Hair follicular keratinocyte (primary cell): ENCODE measurements around the gene PATE4. TPM values are rescaled to one million over a fixed set of nuclear protein-coding genes. Genes with fewer than 3 reads are reported as not detected.

ENCODE experiments used
- total RNA-seq: library from RNA; depleted of rRNA; stranded (reverse); fragments of >200 nt; gene quantifications from 2 replicates; pipeline ENCODE4 v1.2.3, GENCODE V29; 2015

The PATE4 gene, protein sequence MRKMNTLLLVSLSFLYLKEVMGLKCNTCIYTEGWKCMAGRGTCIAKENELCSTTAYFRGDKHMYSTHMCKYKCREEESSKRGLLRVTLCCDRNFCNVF
- not detected in 2 replicates for total RNA-seq

DNA sequence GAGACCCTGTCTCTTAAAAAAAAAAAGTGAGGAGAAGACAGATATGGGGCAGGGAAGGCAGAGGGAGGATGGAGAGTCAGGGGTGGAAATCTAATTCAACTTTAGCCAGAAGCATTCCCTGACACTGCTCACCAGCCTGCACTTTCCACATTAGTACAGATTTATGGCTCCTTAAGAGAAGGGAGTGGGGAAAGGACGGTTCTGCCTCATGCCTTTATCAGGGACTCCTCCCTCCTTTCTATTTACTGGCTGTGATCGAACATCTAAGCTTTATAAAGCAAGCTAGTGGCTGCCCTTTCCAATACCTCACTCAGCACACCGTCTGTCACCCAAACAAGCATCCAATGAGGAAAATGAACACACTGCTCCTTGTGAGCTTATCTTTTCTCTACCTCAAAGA is at the start of gene PATE4:
Gene PATE4 (plus strand): TSS at position 301 of the 400 bp plus-strand sequence. CDS start 44 bp downstream, at position 345.

DNA sequence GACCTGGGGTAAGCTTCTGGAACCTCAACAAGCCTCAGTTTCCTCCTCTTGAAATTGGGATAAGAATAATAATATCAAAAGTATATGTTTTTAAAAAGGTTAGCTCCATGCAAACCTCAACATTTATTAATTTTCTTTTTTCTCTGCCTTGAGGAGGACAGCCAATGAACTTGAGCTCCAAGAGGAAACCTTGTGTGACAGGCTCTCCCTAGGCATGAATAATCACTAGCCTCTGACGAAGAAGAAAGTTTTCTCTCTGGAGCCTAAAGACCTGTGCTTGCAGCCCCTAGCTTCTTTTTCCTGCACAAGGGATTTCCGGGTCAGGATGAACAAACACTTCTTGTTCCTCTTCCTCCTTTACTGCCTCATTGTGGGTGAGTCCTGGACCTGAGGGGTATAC is 45.3 kb upstream of the PATE4 start, which contains the start of gene PATE3:
Gene PATE3 (plus strand): TSS at position 301 of the 400 bp plus-strand sequence. CDS start 25 bp downstream, at position 326.

DNA sequence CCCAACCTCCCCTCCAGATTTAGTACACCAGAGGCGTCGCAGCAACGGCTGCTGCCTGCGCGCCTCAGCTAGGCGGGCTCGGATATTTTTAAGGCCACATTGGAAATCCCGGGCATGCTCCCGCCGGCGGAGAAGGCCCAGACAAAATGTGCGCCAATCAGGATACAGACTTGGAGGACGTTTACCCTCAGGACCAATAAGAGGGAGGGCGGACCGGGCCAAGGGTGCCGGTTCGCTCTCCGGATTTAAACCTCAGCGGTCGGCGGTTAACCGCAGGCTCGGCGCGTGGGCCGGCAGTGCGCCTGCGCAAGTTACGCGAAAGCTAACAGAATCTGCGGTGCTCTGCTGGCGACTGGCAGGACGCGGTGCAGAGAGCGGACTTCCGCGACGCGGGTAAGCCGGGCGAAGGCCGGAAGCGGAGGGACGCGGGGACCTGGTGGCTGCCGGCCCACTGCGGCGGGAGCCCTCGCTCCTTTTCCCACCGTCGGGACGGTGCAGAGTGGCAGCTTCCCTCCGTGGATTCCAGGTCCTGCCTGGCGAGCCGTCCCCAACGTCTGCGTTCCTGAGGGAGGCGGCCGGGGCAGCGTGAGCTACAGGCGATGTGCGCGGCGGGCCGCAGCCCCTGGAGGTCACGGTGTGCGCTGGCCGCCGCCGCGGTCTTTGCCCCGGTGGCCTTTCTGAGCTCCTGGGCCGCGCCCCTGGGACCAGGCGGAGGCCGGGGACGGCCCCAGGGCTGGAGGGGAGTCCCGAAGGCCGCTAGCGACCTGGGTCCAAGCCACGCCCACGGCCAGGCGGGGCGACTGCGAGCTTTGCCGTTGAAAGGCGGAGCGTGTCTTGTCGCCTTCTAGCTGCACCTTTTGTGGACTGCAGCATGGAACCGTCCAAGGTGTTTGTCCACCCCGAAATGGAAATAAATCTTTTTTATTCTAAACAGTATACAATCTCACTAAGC is 54.5 kb downstream of the PATE4 start, which contains the start of gene HYLS1:
Gene HYLS1 (plus strand): TSS at position 296 of the 952 bp plus-strand sequence. CDS start 11,701 bp downstream, outside the sequence.

Other genes with a start within 250 kb of the PATE4 start
- 169 and 180 TPM in 2 replicates for gene STT3A, start 240.5 kb upstream of the PATE4 start, total RNA-seq
- gene CHEK1, start 208.2 kb upstream of the PATE4 start, total RNA-seq = 27.3 and 33.3 TPM in 2 replicates
- 0.11 TPM in 1 of 2 replicates, not detected in the other for gene ACRV1, start 152.5 kb upstream of the PATE4 start, total RNA-seq
- gene PATE1, start 87.0 kb upstream of the PATE4 start, total RNA-seq = not detected in 2 replicates
- not detected in 2 replicates for gene PATE2, start 54.5 kb upstream of the PATE4 start, total RNA-seq
- not detected in 2 replicates for gene PATE3, start 45.2 kb upstream of the PATE4 start, total RNA-seq
- 4.1 and 8.2 TPM in 2 replicates for gene HYLS1, start 54.4 kb downstream of the PATE4 start, total RNA-seq
- gene PUS3, start 69.9 kb downstream of the PATE4 start, total RNA-seq = 14.2 and 18.7 TPM in 2 replicates
- gene DDX25, start 71.2 kb downstream of the PATE4 start, total RNA-seq = 0.62 TPM in 1 of 2 replicates, not detected in the other
- gene VSIG10L2, start 112.7 kb downstream of the PATE4 start, total RNA-seq = not detected in 2 replicates
- gene CDON, start 229.6 kb downstream of the PATE4 start, total RNA-seq = 1.1 and 1.7 TPM in 2 replicates